K562 (cell line): ENCODE results near the gene C10orf53. TPM values are rescaled to one million over a fixed set of nuclear protein-coding genes. Genes with fewer than 3 reads are reported as not detected.

Experiments used
- ATAC-seq: fragments of 200-7000 bp; cut with Tn5 transposase; 3 replicates; pipeline ENCODE4 v1.9.1; 2020; ENCODE audit warnings: moderate library complexity
- BruUV-seq: library from RNA; stranded (reverse); fragments of 400-500 nt; replicated peaks from 2 replicates; lab custom pipeline; 2021; lab: Mats Ljungman, UMichigan
- CTCF ChIA-PET: fragments of 300-600 bp; formaldehyde crosslinking; extraction: SDS; loops from one replicate; lab custom pipeline; 2021; ENCODE audit warnings: low intra/inter-chr PET ratio; lab: Yijun Ruan, JAX
- POLR2A ChIA-PET: fragments of 300-600, 350-650 bp; sonication (Branson Sonifier 250); formaldehyde crosslinking; extraction: SDS; loops from one replicate; lab custom pipeline; 2021; ENCODE audit warnings: antibody characterized with exemption, inconsistent platforms; lab: Yijun Ruan, JAX
- DNase-seq, 4 experiments: peaks; one replicate each; pipeline versions ENCODE4 v3.0.0 to v3.0.0-alpha.2; 2011 to 2018; ENCODE audit warnings: low spot score in 3 of 4, mixed read lengths in 3 of 4; ENCODE audit errors: extremely low read depth in 1 of 4
- FAIRE-seq: peaks from 2 replicates; lab custom pipeline; 2011; peaks lifted over from hg19 to GRCh38; lab: Jason Lieb, UNC
- H2AFZ ChIP-seq: 2 replicates; pipeline ENCODE4 v1.6.0; 2011; ENCODE audit warnings: low read depth, low read length, control low read depth, inconsistent platforms
- H3K27ac ChIP-seq: fragments of 200-600 bp; 3 replicates; pipeline ENCODE4 v1.8.0; 2011; ENCODE audit warnings: low read depth, mild to moderate bottlenecking, control low read depth, inconsistent platforms, low read length, moderate library complexity, mixed read lengths; ENCODE audit errors: extremely low read depth
- H3K27me3 ChIP-seq, 2 experiments: fragments of 300-600 bp in 1 of 2; 2 replicates in 1 of 2; 3 replicates in 1 of 2; pipeline versions ENCODE4 v1.6.0 to v1.8.0; 2011; ENCODE audit warnings: inconsistent platforms in 2 of 2, low read length in 2 of 2, mild to moderate bottlenecking in 1 of 2, mixed read lengths in 1 of 2, moderate library complexity in 1 of 2; ENCODE audit not compliant: control insufficient read depth in 2 of 2, insufficient read depth in 2 of 2
- H3K36me3 ChIP-seq: fragments of 300-600 bp; 3 replicates; pipeline ENCODE4 v1.8.0; 2011; ENCODE audit warnings: mild to moderate bottlenecking, low read length, inconsistent platforms; ENCODE audit not compliant: control insufficient read depth, insufficient read depth
- H3K4me1 ChIP-seq, 2 experiments: fragments of 200-600 bp in 1 of 2; replicated peaks in 1 of 2; 2 replicates in 1 of 2; 3 replicates in 1 of 2; pipeline versions ENCODE4 v1.5.1 to v1.8.0; 2011; ENCODE audit warnings: inconsistent platforms in 2 of 2, low read length in 2 of 2, mild to moderate bottlenecking in 1 of 2, mixed read lengths in 1 of 2, moderate library complexity in 1 of 2; ENCODE audit not compliant: control insufficient read depth in 2 of 2, insufficient read depth in 2 of 2
- H3K4me2 ChIP-seq: 2 replicates; pipeline ENCODE4 v1.6.1; 2011; ENCODE audit warnings: low read length, control low read depth, inconsistent platforms, mixed read lengths; ENCODE audit not compliant: insufficient read depth
- H3K4me3 ChIP-seq: fragments of 200-600 bp; sonication (generic), shearing (Covaris generic); 2 replicates; pipeline ENCODE4 v1.5.1; 2016; ENCODE audit warnings: control low read depth, inconsistent platforms
- H3K79me2 ChIP-seq: fragments of 200-600 bp; 3 replicates; pipeline ENCODE4 v1.8.0; 2011; ENCODE audit warnings: low read length, inconsistent platforms; ENCODE audit not compliant: control insufficient read depth, insufficient read depth
- H3K9ac ChIP-seq, 2 experiments: 2 replicates each; pipeline versions ENCODE4 v1.6.0 to v1.6.1; 2011; ENCODE audit warnings: low read depth in 2 of 2, low read length in 2 of 2, control low read depth in 1 of 2, inconsistent platforms in 1 of 2, mild to moderate bottlenecking in 1 of 2, mixed read lengths in 1 of 2; ENCODE audit not compliant: insufficient read depth in 1 of 2
- H3K9me1 ChIP-seq: one replicate; pipeline ENCODE4 v1.6.0; 2011; ENCODE audit warnings: inconsistent platforms, mild to moderate bottlenecking, low read length, moderate library complexity; ENCODE audit not compliant: control insufficient read depth, insufficient read depth
- H3K9me3 ChIP-seq: replicated peaks from 2 replicates; pipeline ENCODE4 v1.5.1; 2011; ENCODE audit warnings: low read depth, low read length, inconsistent platforms; ENCODE audit not compliant: control insufficient read depth, insufficient read depth
- H4K20me1 ChIP-seq: replicated peaks from 2 replicates; pipeline ENCODE4 v1.6.1; 2011; ENCODE audit warnings: low read length, inconsistent platforms, mixed read lengths; ENCODE audit not compliant: control insufficient read depth, insufficient read depth
- ATF1 ChIP-seq, 2 experiments: fragments of 450-650 bp in 1 of 2; IDR thresholded peaks; 2 replicates each; pipeline ENCODE4 v1.6.1; 2016; ENCODE audit warnings: missing compliant biosample characterization in 1 of 2, missing genetic modification characterization in 1 of 2
- MIER1 ChIP-seq: fragments of 450-650 bp; IDR thresholded peaks from 2 replicates; pipeline ENCODE4 v1.6.1; 2016; ENCODE audit warnings: antibody characterized with exemption, mild to moderate bottlenecking, low read depth
- POLR2AphosphoS2 ChIP-seq: IDR thresholded peaks from 2 replicates; pipeline ENCODE4 v1.6.1; 2012; ENCODE audit warnings: low read length, improper control_type of control experiment
- RUNX1 ChIP-seq: sonication (generic); IDR thresholded peaks from 2 replicates; pipeline ENCODE4 v1.6.1; 2016; ENCODE audit warnings: antibody characterized with exemption, low read depth
- SRF ChIP-seq, 2 experiments: fragments of 250-450, 450-650 bp in 1 of 2; sonication (Bioruptor Pico) in 1 of 2; sonication (generic) in 1 of 2; formaldehyde crosslinking; IDR thresholded peaks; 2 replicates each; pipeline versions ENCODE4 v1.5.0 to v1.5.1; 2020 to 2022; ENCODE audit warnings: mild to moderate bottlenecking in 1 of 2, missing genetic modification reagents in 1 of 2
- ZNF165 ChIP-seq: fragments of 250-450 bp; sonication (Bioruptor Pico); IDR thresholded peaks from 2 replicates; pipeline ENCODE4 v1.4.0; 2020; ENCODE audit warnings: borderline replicate concordance
- WGBS: fragments of 100-300 bp; shearing (Covaris generic); methylation state at CpG from one replicate; pipeline ENCODE4 v1.1.6; 2016; ENCODE audit warnings: low coverage, mixed read lengths; ENCODE audit not compliant: insufficient coverage; ENCODE audit errors: missing lambda C conversion rate; 5-methylcytosine and 5-hydroxymethylcytosine counted together
- in situ Hi-C: fragments of 300-500 bp; cut with MboI; formaldehyde crosslinking; loops from 4 replicates; pipeline ENCODE4 v1.15.0; 2018; ENCODE audit warnings: inconsistent platforms, mixed read lengths
- intact Hi-C: fragments of 100-400 bp; cut with micrococcal nuclease; formaldehyde crosslinking; loops from 2 replicates; pipeline ENCODE4 v1.14.2; 2022
- polyA plus RNA-seq, 8 experiments: library from polyadenylated mRNA; depleted of rRNA in 4 of 8; stranded (reverse) in 5 of 8; unstranded in 3 of 8; fragments of >200 nt; fragmentation: Nextera tagmentation in 2 of 8; fragmentation: Illumina TruSeq in 1 of 8; extraction: Ambion mirVana in 2 of 8; extraction: Trizol in 1 of 8; gene quantifications; 2 replicates each; pipeline versions ENCODE4 v1.2.1 to v1.2.3, GENCODE V29; 2011 to 2014; ENCODE audit warnings: inconsistent platforms in 1 of 8, missing spikeins in 1 of 8
- total RNA-seq, 7 experiments: library from RNA; depleted of rRNA in 6 of 7; stranded (reverse); fragments of >200 nt in 6 of 7; fragmentation: Illumina TruSeq in 2 of 7; extraction: Trizol in 2 of 7; gene quantifications; 2 replicates each; pipeline versions ENCODE4 v1.2.1 to v1.2.3, GENCODE V29; 2011 to 2021; ENCODE audit warnings: low replicate concordance in 1 of 7
- TF ChIP-seq, protein P1 (sequence below): fragments of 450-650 bp; formaldehyde crosslinking; IDR thresholded peaks from 2 replicates; pipeline ENCODE4 v1.4.0; 2020; ENCODE audit warnings: mild to moderate bottlenecking, mixed read lengths
- TF ChIP-seq, protein P2 (sequence below): fragments of 150-350 bp; conservative IDR thresholded peaks from 2 replicates; pipeline ENCODE4 v1.6.1; 2014; ENCODE audit warnings: low read length
- TF ChIP-seq, protein P3 (sequence below): sonication (generic); formaldehyde crosslinking; IDR thresholded peaks from 2 replicates; pipeline ENCODE4 v1.8.1; 2023; ENCODE audit warnings: mild to moderate bottlenecking, missing genetic modification reagents, moderate library complexity

The C10orf53 gene
- total and polyA plus RNA-seq, 9 of the 15 experiments (the other 6 are each of a cell fraction or from before 2014, with no cell fraction given), result not detected

DNA sequence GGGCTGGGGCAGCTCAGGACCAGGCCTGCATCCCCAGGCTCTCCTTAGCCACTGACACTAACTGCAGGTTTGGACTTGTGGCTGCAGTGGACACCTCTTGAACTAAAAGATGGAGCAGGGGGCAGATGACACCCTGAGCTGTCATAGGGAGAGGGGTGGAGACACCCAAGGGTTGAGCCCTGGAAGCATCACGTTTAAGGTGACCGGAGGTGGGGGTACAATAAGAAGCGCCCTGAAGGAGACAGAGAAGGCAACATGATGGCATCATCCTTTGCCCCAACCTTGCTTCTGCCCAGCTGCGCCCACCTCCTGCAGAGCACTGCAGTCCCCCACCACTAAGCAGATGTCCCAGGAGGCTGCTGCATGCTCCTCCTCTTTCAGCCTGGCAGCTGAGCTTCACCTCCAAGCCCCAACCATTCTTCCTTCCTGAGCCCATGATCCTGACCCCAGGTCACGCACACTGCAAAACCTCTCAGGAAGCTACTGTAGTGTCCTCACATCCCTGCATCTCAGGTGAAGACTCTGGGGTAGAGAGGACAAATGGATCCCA is 57.2 kb downstream of the C10orf53 start:
- Histone ChIP-seq H3K27ac (no peak overlapping the region), H3K4me2 (no peak overlapping the region), H3K27me3 (peaks cover 0 to 55% of the 10 kb centered on the region in 2 experiments; a peak in 3 of 5 replicates), H3K36me3 (no peaks in the 10 kb centered on the region), H3K9me1 (no peaks in the 10 kb centered on the region), H3K4me3 (no peak overlapping the region), H2AFZ (no peak overlapping the region), H3K79me2 (no peaks in the 10 kb centered on the region), H3K9me3 (no peaks in the 10 kb centered on the region), H4K20me1 (peaks cover 29% of the 10 kb centered on the region), H3K4me1 (peaks cover 0 to 12% of the 10 kb centered on the region in 2 experiments; a peak in 2 of 5 replicates), H3K9ac (no peak overlapping the region)
- CTCF ChIA-PET, result no interaction called here
- POLR2A ChIA-PET, result no interaction called here
- in situ Hi-C loops (no loop called here), intact Hi-C loops (no loop called here)
- DNase-seq (no peak), FAIRE-seq (no peak), ATAC-seq (no peak)
- WGBS, result 6% methylated on average over 5 of the region's 5 CpGs
- BruUV-seq, result no TSS peak
- TF ChIP-seq, protein P1, sequence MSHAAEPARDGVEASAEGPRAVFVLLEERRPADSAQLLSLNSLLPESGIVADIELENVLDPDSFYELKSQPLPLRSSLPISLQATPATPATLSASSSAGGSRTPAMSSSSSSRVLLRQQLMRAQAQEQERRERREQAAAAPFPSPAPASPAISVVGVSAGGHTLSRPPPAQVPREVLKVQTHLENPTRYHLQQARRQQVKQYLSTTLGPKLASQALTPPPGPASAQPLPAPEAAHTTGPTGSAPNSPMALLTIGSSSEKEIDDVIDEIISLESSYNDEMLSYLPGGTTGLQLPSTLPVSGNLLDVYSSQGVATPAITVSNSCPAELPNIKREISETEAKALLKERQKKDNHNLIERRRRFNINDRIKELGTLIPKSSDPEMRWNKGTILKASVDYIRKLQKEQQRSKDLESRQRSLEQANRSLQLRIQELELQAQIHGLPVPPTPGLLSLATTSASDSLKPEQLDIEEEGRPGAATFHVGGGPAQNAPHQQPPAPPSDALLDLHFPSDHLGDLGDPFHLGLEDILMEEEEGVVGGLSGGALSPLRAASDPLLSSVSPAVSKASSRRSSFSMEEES (CRISPR knock-in tag), result no peak
- TF ChIP-seq POLR2AphosphoS2, result no peak
- no peak for TF ChIP-seq ZNF165 (CRISPR knock-in tag)
- TF ChIP-seq, protein P2, sequence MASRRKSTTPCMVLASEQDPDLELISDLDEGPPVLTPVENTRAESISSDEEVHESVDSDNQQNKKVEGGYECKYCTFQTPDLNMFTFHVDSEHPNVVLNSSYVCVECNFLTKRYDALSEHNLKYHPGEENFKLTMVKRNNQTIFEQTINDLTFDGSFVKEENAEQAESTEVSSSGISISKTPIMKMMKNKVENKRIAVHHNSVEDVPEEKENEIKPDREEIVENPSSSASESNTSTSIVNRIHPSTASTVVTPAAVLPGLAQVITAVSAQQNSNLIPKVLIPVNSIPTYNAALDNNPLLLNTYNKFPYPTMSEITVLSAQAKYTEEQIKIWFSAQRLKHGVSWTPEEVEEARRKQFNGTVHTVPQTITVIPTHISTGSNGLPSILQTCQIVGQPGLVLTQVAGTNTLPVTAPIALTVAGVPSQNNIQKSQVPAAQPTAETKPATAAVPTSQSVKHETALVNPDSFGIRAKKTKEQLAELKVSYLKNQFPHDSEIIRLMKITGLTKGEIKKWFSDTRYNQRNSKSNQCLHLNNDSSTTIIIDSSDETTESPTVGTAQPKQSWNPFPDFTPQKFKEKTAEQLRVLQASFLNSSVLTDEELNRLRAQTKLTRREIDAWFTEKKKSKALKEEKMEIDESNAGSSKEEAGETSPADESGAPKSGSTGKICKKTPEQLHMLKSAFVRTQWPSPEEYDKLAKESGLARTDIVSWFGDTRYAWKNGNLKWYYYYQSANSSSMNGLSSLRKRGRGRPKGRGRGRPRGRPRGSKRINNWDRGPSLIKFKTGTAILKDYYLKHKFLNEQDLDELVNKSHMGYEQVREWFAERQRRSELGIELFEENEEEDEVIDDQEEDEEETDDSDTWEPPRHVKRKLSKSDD, result no peak
- TF ChIP-seq MIER1, result no peak
- TF ChIP-seq, protein P3, sequence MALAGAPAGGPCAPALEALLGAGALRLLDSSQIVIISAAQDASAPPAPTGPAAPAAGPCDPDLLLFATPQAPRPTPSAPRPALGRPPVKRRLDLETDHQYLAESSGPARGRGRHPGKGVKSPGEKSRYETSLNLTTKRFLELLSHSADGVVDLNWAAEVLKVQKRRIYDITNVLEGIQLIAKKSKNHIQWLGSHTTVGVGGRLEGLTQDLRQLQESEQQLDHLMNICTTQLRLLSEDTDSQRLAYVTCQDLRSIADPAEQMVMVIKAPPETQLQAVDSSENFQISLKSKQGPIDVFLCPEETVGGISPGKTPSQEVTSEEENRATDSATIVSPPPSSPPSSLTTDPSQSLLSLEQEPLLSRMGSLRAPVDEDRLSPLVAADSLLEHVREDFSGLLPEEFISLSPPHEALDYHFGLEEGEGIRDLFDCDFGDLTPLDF (CRISPR knock-in tag), result no peak
- TF ChIP-seq RUNX1, result no peak
- no peak for TF ChIP-seq SRF (CRISPR knock-in tag; IDR thresholded peaks at IDR 0.05)
- no peak for TF ChIP-seq ATF1 (CRISPR knock-in tag; IDR thresholded peaks at IDR 0.05)
- TF ChIP-seq ATF1 (tag; IDR thresholded peaks at IDR 0.05), result no peak
